MG63 (cell line): ENCODE results near the gene TSPEAR. TPM values are rescaled to one million over a fixed set of nuclear protein-coding genes. Genes with fewer than 3 reads are reported as not detected.
A peak's percentile ranks its signal among the peaks of the same experiment; 100 is the strongest.

ENCODE experiments used
- DNase-seq: peaks from one replicate; pipeline ENCODE4 v3.0.0-alpha.2; 2020
- H3K27me3 ChIP-seq: fragments of 250-450 bp; sonication (Bioruptor Pico); 2 replicates; pipeline ENCODE4 v1.5.1; 2020; ENCODE audit warnings: mild to moderate bottlenecking, moderate library complexity
- H3K36me3 ChIP-seq: fragments of 250-450 bp; sonication (Bioruptor Pico); 2 replicates; pipeline ENCODE4 v1.5.1; 2020; ENCODE audit warnings: mild to moderate bottlenecking, moderate library complexity
- H3K4me3 ChIP-seq: fragments of 250-450 bp; sonication (Bioruptor Pico); 2 replicates; pipeline ENCODE4 v1.5.1; 2020; ENCODE audit warnings: mild to moderate bottlenecking, moderate library complexity
- H3K9me3 ChIP-seq: fragments of 250-450 bp; sonication (Bioruptor Pico); 2 replicates; pipeline ENCODE4 v1.5.1; 2020; ENCODE audit warnings: mild to moderate bottlenecking, moderate library complexity
- total RNA-seq: library from RNA; depleted of rRNA; stranded (reverse); fragments of >200 nt; shearing (Covaris generic); gene quantifications from 2 replicates; pipeline ENCODE4 v1.2.3, GENCODE V29; 2014; ENCODE audit warnings: low replicate concordance

Gene TSPEAR
- total RNA-seq, 1 experiment from 2014 or later, result not detected

DNA sequence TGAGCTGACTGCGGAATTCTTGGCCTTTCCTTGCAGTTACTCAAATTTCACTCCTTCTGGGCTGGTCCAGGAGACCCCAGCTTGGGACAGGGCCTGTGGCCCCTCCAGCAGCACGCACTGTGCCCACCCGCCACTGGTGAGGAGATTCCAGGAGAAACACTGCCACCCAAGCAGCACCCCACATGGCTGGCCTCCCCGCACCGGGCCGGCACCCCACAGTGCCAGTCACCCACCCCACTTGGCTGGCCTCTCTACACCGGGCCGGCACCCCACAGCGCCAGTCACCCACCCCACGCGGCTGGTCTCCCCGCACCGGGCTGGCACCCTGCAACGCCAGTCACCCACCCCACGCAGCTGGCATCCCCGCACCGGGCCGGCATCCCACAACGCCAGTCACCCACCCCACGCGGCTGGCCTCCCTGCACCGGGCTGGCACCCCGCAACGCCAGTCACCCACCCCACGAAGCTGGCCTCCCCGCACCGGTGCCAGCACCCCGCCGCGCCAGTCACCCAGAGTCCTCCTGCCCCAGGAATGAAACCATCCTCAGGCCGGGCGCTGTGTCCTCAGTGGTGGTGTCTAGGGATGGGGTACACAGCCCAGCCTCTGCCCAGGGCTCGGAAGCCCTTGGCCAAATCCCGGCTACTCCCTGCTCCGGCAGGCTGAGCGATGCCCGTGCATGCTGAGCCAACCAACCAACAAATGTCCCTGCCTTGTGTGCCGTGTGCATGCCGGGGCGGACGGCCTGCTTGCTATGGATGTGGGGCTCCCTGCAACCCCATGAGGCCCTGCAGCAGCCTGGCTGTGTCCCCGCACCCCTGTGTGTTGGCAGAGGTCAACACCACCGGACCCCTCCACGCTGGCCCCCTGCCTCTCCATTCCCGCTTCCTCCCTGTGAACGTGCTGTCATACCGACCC, 38.6 kb upstream of the TSPEAR start:
- no peak overlapping the region for H3K4me3 ChIP-seq
- no peaks in the 10 kb centered on the region for H3K36me3 ChIP-seq
- H3K9me3 ChIP-seq, result 0 out of 2 replicates have a peak, but pooled peaks cover 1% of the 10 kb centered on the region
- no peaks in the 10 kb centered on the region for H3K27me3 ChIP-seq
- no peak for DNase-seq

DNA sequence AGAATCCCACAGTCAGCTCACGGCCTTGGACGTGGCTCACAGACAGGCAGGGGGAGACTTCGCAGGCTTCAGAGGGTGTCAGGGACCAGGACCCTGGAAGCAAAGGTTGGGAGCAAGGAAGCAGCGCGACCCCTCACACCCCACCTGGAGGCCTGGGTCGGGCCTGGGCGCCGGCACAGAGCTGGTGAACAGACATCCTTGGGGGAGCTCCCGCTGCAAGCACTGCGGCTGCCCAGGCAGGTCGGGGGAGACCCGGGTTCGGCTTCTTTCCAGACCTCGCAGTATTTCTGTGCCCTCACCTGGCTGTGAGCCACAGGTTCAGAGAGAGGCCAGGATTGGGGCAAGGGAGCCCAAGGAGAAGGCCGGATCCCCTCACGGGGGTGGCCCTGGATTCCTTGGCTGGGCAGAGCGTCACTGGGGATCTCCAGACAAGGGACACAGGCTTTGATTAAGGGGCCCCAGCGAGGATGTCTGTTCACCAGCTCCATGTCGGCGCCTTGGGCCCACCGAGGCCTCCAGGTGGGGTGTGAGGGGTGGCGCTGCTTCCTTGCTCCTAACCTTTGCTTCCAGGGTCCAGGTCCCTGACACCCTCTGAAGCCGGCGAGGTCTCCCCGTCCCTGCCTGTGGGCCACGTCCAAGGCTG, 37.9 kb upstream of the TSPEAR start:
- no peaks in the 10 kb centered on the region for H3K9me3 ChIP-seq
- H3K4me3 ChIP-seq, result no peak overlapping the region
- no peaks in the 10 kb centered on the region for H3K36me3 ChIP-seq
- no peaks in the 10 kb centered on the region for H3K27me3 ChIP-seq
- DNase-seq, result no peak

DNA sequence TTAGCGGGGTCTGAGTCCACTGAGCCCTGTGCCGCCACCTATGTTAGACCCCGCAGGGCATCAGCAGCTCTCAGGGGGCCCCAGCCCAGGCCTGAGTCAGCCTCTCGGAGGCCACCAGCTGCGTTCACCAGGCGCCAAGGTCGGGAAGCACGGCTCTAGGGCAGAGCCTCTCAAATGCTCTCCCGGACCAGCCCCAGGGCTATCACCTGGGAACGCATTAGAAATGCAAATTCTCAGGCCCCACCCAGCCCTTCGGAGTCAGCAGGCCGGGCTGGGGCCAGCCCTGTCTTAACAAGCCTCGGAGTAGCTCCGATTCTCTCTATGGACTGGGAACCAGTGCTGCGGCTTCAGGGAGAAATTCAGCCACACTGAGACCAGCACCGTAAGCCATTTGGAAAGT, 37.2 kb upstream of the TSPEAR start:
- Histone ChIP-seq H3K27me3 (no peaks in the 10 kb centered on the region), H3K4me3 (no peak overlapping the region), H3K36me3 (no peaks in the 10 kb centered on the region), H3K9me3 (no peaks in the 10 kb centered on the region)
- DNase-seq, result no peak

DNA sequence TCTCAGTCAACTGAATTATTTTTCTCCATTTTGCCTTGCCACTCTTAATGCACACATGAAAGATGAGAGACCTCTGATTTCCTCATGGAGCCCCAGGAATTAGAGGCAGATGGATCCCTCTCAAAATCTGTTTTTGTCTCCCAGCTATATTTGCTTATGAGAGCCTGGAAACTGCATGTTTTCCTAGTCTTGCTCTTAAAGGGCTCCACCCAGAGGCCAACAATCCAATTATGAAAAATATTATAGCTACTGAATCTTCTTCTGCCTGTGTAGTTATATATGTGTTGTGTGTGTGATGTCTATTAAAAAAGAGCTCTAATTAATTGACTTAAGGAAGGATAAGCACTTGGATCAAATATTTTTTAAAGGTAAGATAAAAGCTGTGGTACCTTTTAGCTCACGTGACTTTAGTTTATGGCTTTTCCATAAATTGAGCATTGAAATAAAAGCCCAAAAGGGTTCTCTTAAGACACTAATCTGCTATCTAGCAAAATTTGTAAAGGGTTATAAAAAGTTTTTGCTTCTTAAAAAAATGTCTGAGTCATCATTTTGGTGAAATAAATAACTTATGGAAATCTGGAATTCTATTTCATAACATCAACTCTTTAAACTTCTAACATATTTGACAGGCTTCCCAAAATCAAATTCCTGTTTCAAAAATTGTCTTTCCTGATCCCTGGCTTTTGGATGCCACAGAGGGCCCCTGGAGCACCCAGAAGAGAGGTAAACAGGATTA, 31.2 kb upstream of the TSPEAR start:
- Histone ChIP-seq H3K36me3 (no peaks in the 10 kb centered on the region), H3K27me3 (no peaks in the 10 kb centered on the region), H3K4me3 (no peak overlapping the region), H3K9me3 (no peaks in the 10 kb centered on the region)
- DNase-seq, result no peak

DNA sequence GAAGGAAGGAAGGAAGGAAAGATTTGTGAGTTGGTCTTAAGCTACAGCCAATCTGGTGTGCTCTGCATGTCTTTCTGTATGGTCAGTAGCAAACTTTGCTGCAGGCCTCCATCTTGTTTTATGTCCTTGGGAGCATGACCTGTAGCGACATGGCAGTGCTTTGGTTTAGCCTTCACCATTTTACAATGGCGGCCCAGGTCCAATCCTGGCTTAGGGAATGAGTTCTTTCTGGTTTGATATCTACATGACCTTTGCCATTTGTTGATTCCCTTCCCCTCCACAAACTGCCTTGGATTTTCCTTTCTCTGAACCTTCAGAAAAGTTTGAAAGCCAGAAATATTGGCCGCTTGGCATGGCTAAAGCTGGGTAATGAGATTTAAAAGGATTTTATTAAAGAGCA, 30.5 kb upstream of the TSPEAR start:
- Histone ChIP-seq H3K27me3 (no peaks in the 10 kb centered on the region), H3K36me3 (no peaks in the 10 kb centered on the region), H3K9me3 (no peaks in the 10 kb centered on the region), H3K4me3 (no peak overlapping the region)
- DNase-seq, result no peak

DNA sequence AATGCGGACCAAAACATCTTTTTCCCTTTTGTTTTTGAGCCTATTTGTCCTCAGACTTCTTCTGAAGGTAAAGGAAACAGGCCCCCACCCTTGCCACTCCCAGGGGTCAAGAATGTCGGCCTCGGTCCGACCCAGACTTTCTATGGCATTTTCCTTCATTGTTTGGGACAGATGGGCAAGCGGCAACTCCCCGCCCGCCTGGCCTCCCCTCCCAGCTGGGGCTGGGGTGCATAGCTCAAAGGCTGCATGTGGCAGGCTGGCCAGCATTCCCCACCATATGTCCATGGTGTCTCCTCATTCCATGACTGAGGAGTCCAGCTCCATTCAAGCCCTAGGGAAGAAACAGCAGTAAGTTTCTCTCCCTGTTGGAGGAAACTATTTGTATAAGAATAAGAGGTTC, 29.4 kb upstream of the TSPEAR start:
- Histone ChIP-seq H3K36me3 (no peaks in the 10 kb centered on the region), H3K4me3 (no peak overlapping the region), H3K9me3 (no peaks in the 10 kb centered on the region), H3K27me3 (no peaks in the 10 kb centered on the region)
- no peak for DNase-seq

DNA sequence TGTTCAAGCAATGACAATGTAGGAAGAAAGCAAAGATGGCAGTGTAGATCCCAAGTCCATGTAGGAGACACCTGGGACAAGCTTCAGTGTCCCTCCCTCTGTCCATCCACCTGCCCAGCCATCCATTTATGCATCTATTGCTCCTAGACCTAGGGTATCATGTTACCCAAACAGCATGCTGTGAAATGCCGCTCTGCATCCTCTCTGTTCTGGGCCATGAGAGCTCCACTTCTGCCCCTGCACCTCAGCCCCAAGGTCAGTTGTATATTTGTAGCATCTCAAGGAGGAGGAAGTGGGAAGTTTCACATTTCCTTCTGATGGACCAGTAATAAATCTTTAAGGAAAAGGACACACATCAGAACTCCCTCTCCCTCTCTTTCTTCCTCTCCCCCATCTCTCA, 27.9 kb upstream of the TSPEAR start:
- no peaks in the 10 kb centered on the region for H3K27me3 ChIP-seq
- no peak for DNase-seq
- H3K9me3 ChIP-seq, result no peaks in the 10 kb centered on the region
- H3K4me3 ChIP-seq, result no peak overlapping the region
- H3K36me3 ChIP-seq, result no peaks in the 10 kb centered on the region

DNA sequence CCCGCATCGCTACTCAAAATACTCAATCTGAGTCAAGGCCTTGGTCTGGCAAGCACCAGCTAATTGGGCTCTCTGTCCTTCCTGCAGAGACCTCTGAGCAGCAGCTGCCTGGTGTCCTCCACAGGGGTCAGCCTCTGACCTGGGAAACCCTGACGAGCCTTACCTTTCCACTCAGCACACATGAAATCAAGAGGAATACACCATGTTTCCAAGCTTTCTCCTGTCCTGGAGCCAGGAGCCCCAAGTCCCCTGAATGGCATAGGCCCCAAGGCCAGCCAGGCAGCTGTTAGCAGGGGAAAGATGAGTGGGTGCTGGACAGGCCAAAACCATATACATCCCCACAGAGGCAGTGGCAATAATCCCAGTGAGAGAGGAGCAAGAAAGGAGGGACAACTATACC, 27.2 kb upstream of the TSPEAR start:
- H3K9me3 ChIP-seq, result no peaks in the 10 kb centered on the region
- H3K36me3 ChIP-seq, result no peaks in the 10 kb centered on the region
- H3K27me3 ChIP-seq, result no peaks in the 10 kb centered on the region
- no peak for DNase-seq
- H3K4me3 ChIP-seq, result no peak overlapping the region

DNA sequence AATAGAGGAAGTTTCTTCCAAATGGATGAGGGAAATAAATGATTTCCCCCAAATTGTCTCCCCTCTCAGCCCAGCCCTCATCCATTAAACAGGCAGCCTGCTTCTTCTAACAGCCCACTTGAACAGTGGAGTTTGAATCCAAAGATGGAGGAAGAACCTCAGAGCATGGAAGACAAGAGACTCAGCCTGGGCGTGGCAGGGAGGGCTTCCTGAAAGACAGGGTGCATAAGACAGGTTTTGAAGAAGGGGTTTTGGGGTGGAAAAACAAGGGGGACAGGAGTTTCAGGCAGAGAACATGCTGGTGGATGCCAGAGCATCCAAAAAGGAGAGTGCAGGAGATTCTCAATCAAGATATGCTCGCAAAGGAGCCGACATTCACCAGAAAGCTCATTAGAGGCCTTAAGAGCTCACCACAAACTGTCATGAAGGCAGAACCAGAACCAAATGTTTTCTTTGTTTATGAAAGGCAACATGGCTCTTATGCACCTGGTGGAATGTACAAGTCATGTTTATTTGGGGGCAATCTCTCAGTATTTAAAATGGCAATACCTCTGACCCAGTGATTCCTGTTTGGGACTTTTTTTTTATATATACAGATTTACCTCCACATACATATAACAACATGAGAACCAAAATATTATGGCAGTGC, 26.5 kb upstream of the TSPEAR start:
- Histone ChIP-seq H3K36me3 (no peaks in the 10 kb centered on the region), H3K9me3 (no peaks in the 10 kb centered on the region), H3K27me3 (no peaks in the 10 kb centered on the region), H3K4me3 (no peak overlapping the region)
- no peak for DNase-seq

DNA sequence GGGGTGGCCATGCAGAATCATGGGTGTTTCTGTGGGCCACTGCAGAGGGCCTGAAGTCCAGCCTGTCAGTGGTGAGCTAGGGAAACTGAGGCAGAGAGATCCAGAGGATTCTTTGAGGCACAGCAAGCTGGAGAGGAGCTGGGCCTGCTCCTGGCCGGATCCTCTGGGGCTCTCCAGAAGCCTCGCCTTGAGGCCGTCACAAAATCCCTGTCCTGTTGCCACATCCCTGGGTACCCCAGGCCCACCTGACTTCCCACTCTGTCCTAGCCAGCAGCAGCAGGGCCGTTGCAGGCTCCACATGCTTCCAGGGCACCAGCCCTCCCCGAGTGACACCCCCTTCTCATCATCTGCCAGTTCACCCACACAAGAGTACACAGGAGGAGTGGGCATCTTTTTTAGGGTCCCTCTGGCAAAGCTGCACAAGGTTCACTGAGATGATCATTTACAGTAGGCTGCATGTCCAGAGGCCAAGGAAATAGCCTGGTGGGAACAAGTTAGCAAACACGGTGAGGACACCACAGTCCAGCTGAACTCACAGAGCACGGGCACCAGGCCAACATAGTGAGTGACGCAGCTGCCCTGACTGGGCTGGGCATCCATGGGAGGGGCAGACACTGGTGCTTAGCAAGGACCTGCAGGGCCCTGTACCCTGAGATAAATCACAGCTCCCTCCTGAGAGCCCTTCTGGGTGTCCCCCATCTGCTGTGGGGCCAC, 25.1 kb upstream of the TSPEAR start:
- Histone ChIP-seq H3K9me3 (no peaks in the 10 kb centered on the region), H3K4me3 (no peak overlapping the region), H3K27me3 (no peaks in the 10 kb centered on the region), H3K36me3 (no peaks in the 10 kb centered on the region)
- peak; percentile 82 for DNase-seq

DNA sequence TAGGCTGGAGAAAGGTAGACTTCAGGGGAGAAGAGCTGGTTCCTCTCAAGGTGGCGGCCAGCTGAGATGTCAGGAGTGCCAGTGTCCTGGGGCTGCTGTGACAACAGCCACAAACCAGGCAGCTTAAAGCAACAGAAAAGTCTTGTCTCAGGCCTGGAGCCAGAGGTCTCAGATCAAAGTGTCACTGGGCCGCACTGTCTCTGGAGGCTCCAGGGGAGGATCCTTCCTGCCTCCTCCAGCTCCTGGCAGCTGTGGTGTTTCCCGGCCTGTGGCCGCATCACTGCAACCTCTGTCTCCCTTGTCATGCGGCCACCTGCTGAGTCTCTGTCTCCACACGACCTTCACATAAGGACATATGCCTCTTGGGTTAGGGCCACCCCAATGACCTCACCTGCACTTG, 24.4 kb upstream of the TSPEAR start:
- H3K36me3 ChIP-seq, result no peaks in the 10 kb centered on the region
- no peaks in the 10 kb centered on the region for H3K9me3 ChIP-seq
- H3K4me3 ChIP-seq, result no peak overlapping the region
- H3K27me3 ChIP-seq, result no peaks in the 10 kb centered on the region
- no peak for DNase-seq

DNA sequence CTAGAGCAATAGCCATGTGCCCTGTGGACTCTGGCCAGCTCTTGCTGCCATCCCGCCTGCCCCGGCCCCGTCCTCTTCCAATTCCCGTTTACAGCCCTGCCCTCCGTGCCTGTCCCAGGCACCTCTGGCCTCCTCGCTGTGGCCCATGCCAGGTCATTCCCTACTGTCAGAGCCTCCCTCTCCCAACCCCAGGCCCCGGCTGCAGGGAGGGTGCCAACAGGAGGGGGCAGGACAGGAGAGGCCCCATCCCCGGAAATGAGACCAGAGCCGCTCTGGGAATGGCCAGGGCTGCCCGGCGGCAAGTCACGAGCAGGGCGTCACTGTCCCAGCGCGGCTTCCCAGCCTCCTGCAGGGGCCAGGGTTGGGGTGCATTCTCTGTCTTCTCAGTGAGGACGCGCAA, 23.5 kb upstream of the TSPEAR start:
- H3K9me3 ChIP-seq, result no peaks in the 10 kb centered on the region
- no peak overlapping the region for H3K4me3 ChIP-seq
- no peaks in the 10 kb centered on the region for H3K27me3 ChIP-seq
- DNase-seq, result no peak
- no peaks in the 10 kb centered on the region for H3K36me3 ChIP-seq

DNA sequence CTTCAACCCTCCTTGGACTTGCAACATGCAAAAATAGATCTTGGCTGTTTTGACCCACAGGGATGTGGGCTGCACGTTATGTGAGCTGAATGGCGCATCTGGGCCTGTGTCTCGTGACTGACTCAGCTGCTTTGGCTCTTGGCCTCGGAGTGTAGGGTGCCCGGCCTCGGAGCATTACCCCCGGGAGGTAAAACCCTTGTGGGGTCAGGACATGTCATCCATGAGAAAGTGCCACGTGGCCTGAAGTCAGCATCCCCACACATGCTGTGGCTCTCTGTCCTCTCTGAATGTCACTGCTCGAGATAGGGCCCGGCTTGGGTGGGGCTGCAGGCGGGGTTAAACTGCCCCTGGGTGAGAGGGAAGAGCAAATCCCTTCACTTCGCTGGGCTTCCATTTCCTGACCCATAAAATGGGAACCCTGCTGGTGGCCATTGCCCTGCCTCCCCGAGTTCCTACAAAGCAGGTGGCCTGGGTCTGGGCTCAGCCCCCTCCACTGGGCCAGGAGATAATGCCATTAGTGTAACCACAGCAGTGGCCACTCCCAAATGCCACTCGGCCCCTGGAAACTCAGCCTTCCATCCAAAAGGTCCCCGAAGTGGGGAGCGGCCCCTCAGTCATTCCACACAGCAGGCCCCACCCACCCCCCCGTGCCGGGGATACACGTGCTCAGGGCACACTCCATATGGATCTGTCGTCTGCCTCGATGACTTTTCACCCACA, 22.8 kb upstream of the TSPEAR start:
- DNase-seq, result peak; percentile 76
- Histone ChIP-seq H3K9me3 (no peaks in the 10 kb centered on the region), H3K4me3 (no peak overlapping the region), H3K36me3 (no peaks in the 10 kb centered on the region), H3K27me3 (no peaks in the 10 kb centered on the region)

DNA sequence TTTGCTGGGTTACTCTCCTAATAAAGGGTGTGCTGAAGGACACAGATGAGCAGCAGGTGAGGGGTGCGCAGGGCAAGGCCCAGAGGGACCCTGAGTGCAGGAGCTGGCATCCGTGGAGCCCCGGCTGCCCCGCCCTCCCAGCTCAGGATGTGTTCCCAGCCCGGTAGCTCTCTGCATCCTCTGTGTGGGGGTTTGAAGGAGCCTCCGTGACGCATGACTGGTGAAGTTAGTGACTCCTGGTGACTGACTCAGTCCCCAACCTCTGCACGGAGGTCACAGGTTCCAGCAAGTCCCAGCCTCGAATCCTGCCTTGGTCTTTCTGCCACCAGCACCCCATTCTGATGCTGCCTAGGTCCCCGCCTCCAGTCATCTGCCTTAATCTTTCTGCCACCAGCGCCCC, 21.6 kb upstream of the TSPEAR start:
- no peak for DNase-seq
- no peaks in the 10 kb centered on the region for H3K9me3 ChIP-seq
- no peaks in the 10 kb centered on the region for H3K27me3 ChIP-seq
- no peak overlapping the region for H3K4me3 ChIP-seq
- H3K36me3 ChIP-seq, result no peaks in the 10 kb centered on the region

DNA sequence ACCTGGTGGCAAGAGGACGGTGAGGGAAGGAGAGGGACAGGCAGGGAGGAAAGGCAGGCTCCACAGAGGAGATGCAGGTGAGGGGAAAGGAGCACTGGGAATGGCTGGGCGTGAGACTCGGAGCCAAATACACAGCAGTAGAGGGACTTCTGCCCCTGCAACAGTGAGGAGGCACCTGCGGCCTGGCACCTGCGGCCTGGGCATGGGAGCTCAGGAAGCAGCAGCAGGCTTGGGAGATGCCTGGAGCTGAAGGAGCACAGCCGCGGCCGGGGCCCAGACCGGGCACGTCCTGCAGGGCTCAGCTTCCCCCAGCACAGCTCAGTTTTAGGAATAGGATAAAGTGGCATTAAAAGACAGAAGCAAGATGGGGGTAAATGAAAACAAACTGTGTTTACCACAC, 20.9 kb upstream of the TSPEAR start:
- H3K27me3 ChIP-seq, result no peaks in the 10 kb centered on the region
- no peaks in the 10 kb centered on the region for H3K9me3 ChIP-seq
- no peaks in the 10 kb centered on the region for H3K36me3 ChIP-seq
- no peak overlapping the region for H3K4me3 ChIP-seq
- no peak for DNase-seq
